ENCODE data around the gene ZFYVE27. TPM values are rescaled to one million over a fixed set of nuclear protein-coding genes. Genes with fewer than 3 reads are reported as not detected.

Gene ZFYVE27
- total RNA-seq, 1 experiment from 2014 or later = 31.7 TPM

- no peaks in the 10 kb centered on the region for H3K36me3 ChIP-seq (ENCODE audit: insufficient read depth, low read length, poor library complexity, severe bottlenecking)
- no peak overlapping the region for H3K27ac ChIP-seq (ENCODE audit: low read depth, low read length, poor library complexity, severe bottlenecking)
- no peak overlapping the region for H3K4me3 ChIP-seq (ENCODE audit: low read depth, low read length, poor library complexity, severe bottlenecking)
- no TSS peak for BruUV-seq (replicated peaks)
- TF ChIP-seq EZH2 (IDR thresholded peaks at IDR 0.05; ENCODE audit: borderline replicate concordance, low read depth, low read length, poor library complexity, severe bottlenecking) (no peak), CTCF (conservative IDR thresholded peaks at IDR 0.05; ENCODE audit: low read depth, low read length) (no peak)
- no peaks in the 10 kb centered on the region for H3K9me3 ChIP-seq (ENCODE audit: low read depth, low read length, poor library complexity, severe bottlenecking)
- no peaks in the 10 kb centered on the region for H3K27me3 ChIP-seq (replicated peaks; ENCODE audit: insufficient read depth, low read depth, low read length, poor library complexity)
- ChIA-PET CTCF (interaction anchor here (1.2 kb wide), 1 partner anchor 15 kb away, joined by 3 read pairs; no protein-coding TSS in a partner anchor), POLR2A (ENCODE audit: low non-redundant PET) (no interaction called here)
- H3K4me1 ChIP-seq (ENCODE audit: insufficient read depth, low read length, poor library complexity, severe bottlenecking) = peaks cover 6% of the 10 kb centered on the region
- intact Hi-C loops (cut with micrococcal nuclease; ENCODE audit: unreplicated experiment) = no loop called here
- DNase-seq (ENCODE audit: low spot score) = no peak
These were observed 12.5 kb upstream of the ZFYVE27 start for GRCh38 chr10:97724341-97724941.

GRCh38 chr10:97726636-97727178 is 10.2 kb upstream of the ZFYVE27 start:
- DNase-seq (ENCODE audit: low spot score) = no peak
- intact Hi-C loops (cut with micrococcal nuclease; ENCODE audit: unreplicated experiment) = no loop called here
- no peak overlapping the region for H3K4me3 ChIP-seq (ENCODE audit: low read depth, low read length, poor library complexity, severe bottlenecking)
- no TSS peak for BruUV-seq (replicated peaks)
- H3K9me3 ChIP-seq (ENCODE audit: low read depth, low read length, poor library complexity, severe bottlenecking) = no peaks in the 10 kb centered on the region
- no peaks in the 10 kb centered on the region for H3K36me3 ChIP-seq (ENCODE audit: insufficient read depth, low read length, poor library complexity, severe bottlenecking)
- TF ChIP-seq CTCF (conservative IDR thresholded peaks at IDR 0.05; ENCODE audit: low read depth, low read length) = no peak
- no peak for TF ChIP-seq EZH2 (IDR thresholded peaks at IDR 0.05; ENCODE audit: borderline replicate concordance, low read depth, low read length, poor library complexity, severe bottlenecking)
- ChIA-PET POLR2A (ENCODE audit: low non-redundant PET) (no interaction called here), CTCF (no interaction called here)
- H3K4me1 ChIP-seq (ENCODE audit: insufficient read depth, low read length, poor library complexity, severe bottlenecking) = no peaks in the 10 kb centered on the region
- no peak overlapping the region for H3K27ac ChIP-seq (ENCODE audit: low read depth, low read length, poor library complexity, severe bottlenecking)
- H3K27me3 ChIP-seq (replicated peaks; ENCODE audit: insufficient read depth, low read depth, low read length, poor library complexity) = no peaks in the 10 kb centered on the region

- intact Hi-C loops (cut with micrococcal nuclease; ENCODE audit: unreplicated experiment) = no loop called here
- H3K27me3 ChIP-seq (replicated peaks; ENCODE audit: insufficient read depth, low read depth, low read length, poor library complexity) = no peaks in the 10 kb centered on the region
- H3K9me3 ChIP-seq (ENCODE audit: low read depth, low read length, poor library complexity, severe bottlenecking) = no peaks in the 10 kb centered on the region
- no peak for DNase-seq (ENCODE audit: low spot score)
- H3K27ac ChIP-seq (ENCODE audit: low read depth, low read length, poor library complexity, severe bottlenecking) = no peak overlapping the region
- TF ChIP-seq EZH2 (IDR thresholded peaks at IDR 0.05; ENCODE audit: borderline replicate concordance, low read depth, low read length, poor library complexity, severe bottlenecking) (no peak), CTCF (conservative IDR thresholded peaks at IDR 0.05; ENCODE audit: low read depth, low read length) (no peak)
- ChIA-PET CTCF (no interaction called here), POLR2A (ENCODE audit: low non-redundant PET) (no interaction called here)
- H3K4me3 ChIP-seq (ENCODE audit: low read depth, low read length, poor library complexity, severe bottlenecking) = no peak overlapping the region
- no peaks in the 10 kb centered on the region for H3K36me3 ChIP-seq (ENCODE audit: insufficient read depth, low read length, poor library complexity, severe bottlenecking)
- no peaks in the 10 kb centered on the region for H3K4me1 ChIP-seq (ENCODE audit: insufficient read depth, low read length, poor library complexity, severe bottlenecking)
- BruUV-seq (replicated peaks) = no TSS peak
These were observed 7.9 kb upstream of the ZFYVE27 start for GRCh38 chr10:97729014-97729413.

All from A673 (cell line).